Limb (tissue), 2 donors: Measurements from ENCODE around the gene FLT1.

Experiments used
- DNase-seq, 2 donors: peaks; one replicate each; pipeline ENCODE4 v3.0.0-alpha.2; 2016; ENCODE audit errors: extremely low spot score in 2 of 2

Gene FLT1

GRCh38 chr13:28258417-28258816, 236.5 kb downstream of the FLT1 start:
- no peak for DNase-seq

- no peak for DNase-seq
These were observed 237.6 kb downstream of the FLT1 start for GRCh38 chr13:28257305-28257704.

GRCh38 chr13:28252547-28252946, 242.4 kb downstream of the FLT1 start:
- DNase-seq = no peak

GRCh38 chr13:28251466-28251865, 243.5 kb downstream of the FLT1 start:
- DNase-seq = no peak

GRCh38 chr13:28250542-28250941, 244.4 kb downstream of the FLT1 start:
- no peak for DNase-seq
